HEK293 (cell line): ENCODE measurements around the gene SF3B5.

Source experiments
- CTCF ChIA-PET: fragments of 350-600 bp; formaldehyde crosslinking; extraction: SDS; loops from one replicate; lab custom pipeline; 2021; ENCODE audit warnings: antibody characterized with exemption; lab: Yijun Ruan, JAX
- POLR2A ChIA-PET: fragments of 300-600 bp; formaldehyde crosslinking; extraction: SDS; loops from one replicate; lab custom pipeline; 2020; ENCODE audit warnings: antibody characterized with exemption, inconsistent platforms; lab: Yijun Ruan, JAX
- H3K27ac ChIP-seq: fragments of 200-500 bp; sonication (Bioruptor generic); 2 replicates; pipeline ENCODE4 v1.5.1; 2014; ENCODE audit warnings: low read depth, low read length, control low read depth, inconsistent platforms; ENCODE audit errors: extremely low read depth
- H3K36me3 ChIP-seq, 2 experiments: fragments of 200-500 bp in 1 of 2; sonication (Bioruptor generic) in 1 of 2; 1 replicate in 1 of 2; 2 replicates in 1 of 2; pipeline ENCODE4 v1.5.1; 2014 to 2017; ENCODE audit warnings: inconsistent platforms in 2 of 2, low read length in 2 of 2; ENCODE audit not compliant: control insufficient read depth in 2 of 2, insufficient read depth in 1 of 2
- H3K4me1 ChIP-seq: fragments of 200-500 bp; sonication (Bioruptor generic); 2 replicates; pipeline ENCODE4 v1.5.1; 2014; ENCODE audit warnings: mild to moderate bottlenecking, low read length, inconsistent platforms; ENCODE audit not compliant: control insufficient read depth, insufficient read depth
- H3K4me3 ChIP-seq: 2 replicates; pipeline ENCODE4 v1.5.1; 2011; ENCODE audit warnings: low read depth, mild to moderate bottlenecking, control low read depth, low read length, moderate library complexity
- H3K9me3 ChIP-seq: fragments of 200-500 bp; sonication (Bioruptor generic); 2 replicates; pipeline ENCODE4 v1.5.1; 2014; ENCODE audit warnings: low read depth, low read length, inconsistent platforms; ENCODE audit not compliant: control insufficient read depth, insufficient read depth
- HOXA7 ChIP-seq: sonication (generic); formaldehyde crosslinking; IDR thresholded peaks from 2 replicates; pipeline ENCODE4 v1.8.1; 2022; ENCODE audit warnings: missing genetic modification reagents, borderline replicate concordance
- KLF1 ChIP-seq: fragments of 450-650 bp; formaldehyde crosslinking; IDR thresholded peaks from 2 replicates; pipeline ENCODE4 v1.5.1; 2016; ENCODE audit warnings: missing biosample characterization, missing genetic modification characterization
- PRDM1 ChIP-seq: fragments of 450-650 bp; formaldehyde crosslinking; IDR thresholded peaks from 2 replicates; pipeline ENCODE4; 2016; ENCODE audit warnings: missing biosample characterization, missing genetic modification characterization
- SALL2 ChIP-seq: fragments of 450-650 bp; formaldehyde crosslinking; IDR thresholded peaks from 2 replicates; pipeline ENCODE4 v1.5.0; 2017; ENCODE audit warnings: missing biosample characterization, mild to moderate bottlenecking, missing genetic modification characterization, borderline replicate concordance
- ZBTB7A ChIP-seq: fragments of 450-650 bp; formaldehyde crosslinking; IDR thresholded peaks from 2 replicates; pipeline ENCODE4 v1.5.1; 2016; ENCODE audit warnings: low read depth, missing biosample characterization, missing genetic modification characterization
- ZFP37 ChIP-seq: fragments of 450-650 bp; formaldehyde crosslinking; IDR thresholded peaks from 2 replicates; pipeline ENCODE4 v1.5.1; 2016; ENCODE audit warnings: missing biosample characterization, missing genetic modification characterization
- ZNF211 ChIP-seq: fragments of 450-650 bp; formaldehyde crosslinking; IDR thresholded peaks from 2 replicates; pipeline ENCODE4 v1.5.1; 2016; ENCODE audit warnings: low read depth, missing biosample characterization, missing genetic modification characterization
- ZNF302 ChIP-seq: fragments of 450-650 bp; formaldehyde crosslinking; IDR thresholded peaks from 2 replicates; pipeline ENCODE4 v1.5.1; 2016; ENCODE audit warnings: missing biosample characterization, missing genetic modification characterization, low read depth
- ZNF37A ChIP-seq: fragments of 450-650 bp; IDR thresholded peaks from 2 replicates; pipeline ENCODE4 v1.5.1; 2018; ENCODE audit warnings: missing biosample characterization, missing genetic modification characterization
- ZNF433 ChIP-seq: fragments of 450-650 bp; formaldehyde crosslinking; IDR thresholded peaks from 2 replicates; pipeline ENCODE4 v1.5.1; 2016; ENCODE audit warnings: missing biosample characterization, missing genetic modification characterization, low read depth
- ZNF501 ChIP-seq: fragments of 450-650 bp; formaldehyde crosslinking; IDR thresholded peaks from 2 replicates; pipeline ENCODE4 v1.5.1; 2016; ENCODE audit warnings: missing biosample characterization, missing genetic modification characterization
- ZNF585B ChIP-seq: fragments of 450-650 bp; formaldehyde crosslinking; IDR thresholded peaks from 2 replicates; pipeline ENCODE4 v1.5.1; 2016; ENCODE audit warnings: missing biosample characterization, missing genetic modification characterization
- ZNF626 ChIP-seq: fragments of 450-650 bp; sonication (Bioruptor Pico); formaldehyde crosslinking; IDR thresholded peaks from 2 replicates; pipeline ENCODE4 v1.5.1; 2018; ENCODE audit warnings: missing biosample characterization, missing genetic modification characterization, inconsistent platforms
- ZNF658 ChIP-seq: fragments of 450-650 bp; formaldehyde crosslinking; IDR thresholded peaks from 2 replicates; pipeline ENCODE4; 2016; ENCODE audit warnings: missing biosample characterization, missing genetic modification characterization
- ZNF701 ChIP-seq: fragments of 450-650 bp; formaldehyde crosslinking; IDR thresholded peaks from 2 replicates; pipeline ENCODE4 v1.5.1; 2016; ENCODE audit warnings: missing biosample characterization, missing genetic modification characterization
- ZNF776 ChIP-seq: fragments of 450-650 bp; formaldehyde crosslinking; IDR thresholded peaks from 2 replicates; pipeline ENCODE4 v1.5.0; 2017; ENCODE audit warnings: missing biosample characterization, missing genetic modification characterization, borderline replicate concordance
- ZSCAN16 ChIP-seq: fragments of 450-650 bp; formaldehyde crosslinking; IDR thresholded peaks from 2 replicates; pipeline ENCODE4 v1.5.1; 2016; ENCODE audit warnings: missing biosample characterization, missing genetic modification characterization
- TF ChIP-seq, protein P1 (sequence below): fragments of 450-650 bp; formaldehyde crosslinking; IDR thresholded peaks from 2 replicates; pipeline ENCODE4 v1.5.1; 2016; ENCODE audit warnings: missing biosample characterization, missing genetic modification characterization
- TF ChIP-seq, protein P2 (sequence below): IDR thresholded peaks from 2 replicates; pipeline ENCODE4 v1.6.1; 2011; ENCODE audit warnings: mild to moderate bottlenecking, low read depth, low read length, borderline replicate concordance
- TF ChIP-seq, protein P3 (sequence below): fragments of 450-650 bp; formaldehyde crosslinking; IDR thresholded peaks from 2 replicates; pipeline ENCODE4 v1.5.1; 2016; ENCODE audit warnings: missing biosample characterization, missing genetic modification characterization, low read depth
- TF ChIP-seq, protein P4 (sequence below): fragments of 450-650 bp; formaldehyde crosslinking; IDR thresholded peaks from 2 replicates; pipeline ENCODE4 v1.5.1; 2016; ENCODE audit warnings: missing biosample characterization, missing genetic modification characterization
- TF ChIP-seq, protein P5 (sequence below): fragments of 450-650 bp; formaldehyde crosslinking; IDR thresholded peaks from 2 replicates; pipeline ENCODE4 v1.5.1; 2016; ENCODE audit warnings: missing biosample characterization, missing genetic modification characterization

The SF3B5 gene

DNA sequence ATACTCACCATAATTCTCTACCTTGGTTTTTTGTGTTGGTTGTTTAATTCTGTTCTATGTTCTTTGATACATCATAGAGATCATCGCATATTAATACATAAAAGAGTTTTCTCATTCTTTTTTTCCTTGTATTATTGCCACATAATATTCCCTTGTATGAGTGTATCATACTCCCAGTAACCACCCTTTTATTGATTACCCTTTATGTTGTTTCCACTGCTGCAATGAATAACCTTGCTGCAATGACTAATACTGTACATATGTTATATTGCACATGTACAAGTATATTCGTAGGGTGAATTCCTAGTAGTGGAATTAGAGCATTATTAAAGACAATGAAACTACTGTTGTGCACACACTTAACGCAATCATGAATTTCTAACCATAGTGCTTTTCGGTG, 9.1 kb upstream of the SF3B5 start:
- ChIA-PET POLR2A (no interaction called here), CTCF (interaction anchor here (0.6 to 2.2 kb wide), 11 partner anchors 9 to 409 kb away, joined by 3 to 16 read pairs (median 4); no protein-coding TSS in a partner anchor)
- no peak overlapping the region for H3K27ac ChIP-seq
- H3K36me3 ChIP-seq, result no peaks in the 10 kb centered on the region
- H3K9me3 ChIP-seq, result no peaks in the 10 kb centered on the region
- no peaks in the 10 kb centered on the region for H3K4me1 ChIP-seq
- H3K4me3 ChIP-seq, result no peak overlapping the region
- TF ChIP-seq, protein P1, sequence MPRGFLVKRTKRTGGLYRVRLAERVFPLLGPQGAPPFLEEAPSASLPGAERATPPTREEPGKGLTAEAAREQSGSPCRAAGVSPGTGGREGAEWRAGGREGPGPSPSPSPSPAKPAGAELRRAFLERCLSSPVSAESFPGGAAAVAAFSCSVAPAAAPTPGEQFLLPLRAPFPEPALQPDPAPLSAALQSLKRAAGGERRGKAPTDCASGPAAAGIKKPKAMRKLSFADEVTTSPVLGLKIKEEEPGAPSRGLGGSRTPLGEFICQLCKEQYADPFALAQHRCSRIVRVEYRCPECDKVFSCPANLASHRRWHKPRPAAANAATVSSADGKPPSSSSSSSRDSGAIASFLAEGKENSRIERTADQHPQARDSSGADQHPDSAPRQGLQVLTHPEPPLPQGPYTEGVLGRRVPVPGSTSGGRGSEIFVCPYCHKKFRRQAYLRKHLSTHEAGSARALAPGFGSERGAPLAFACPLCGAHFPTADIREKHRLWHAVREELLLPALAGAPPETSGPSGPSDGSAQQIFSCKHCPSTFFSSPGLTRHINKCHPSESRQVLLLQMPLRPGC (tag by site-specific recombination), result no peak
- no peak for TF ChIP-seq ZBTB7A (tag by site-specific recombination)
- TF ChIP-seq, protein P2, sequence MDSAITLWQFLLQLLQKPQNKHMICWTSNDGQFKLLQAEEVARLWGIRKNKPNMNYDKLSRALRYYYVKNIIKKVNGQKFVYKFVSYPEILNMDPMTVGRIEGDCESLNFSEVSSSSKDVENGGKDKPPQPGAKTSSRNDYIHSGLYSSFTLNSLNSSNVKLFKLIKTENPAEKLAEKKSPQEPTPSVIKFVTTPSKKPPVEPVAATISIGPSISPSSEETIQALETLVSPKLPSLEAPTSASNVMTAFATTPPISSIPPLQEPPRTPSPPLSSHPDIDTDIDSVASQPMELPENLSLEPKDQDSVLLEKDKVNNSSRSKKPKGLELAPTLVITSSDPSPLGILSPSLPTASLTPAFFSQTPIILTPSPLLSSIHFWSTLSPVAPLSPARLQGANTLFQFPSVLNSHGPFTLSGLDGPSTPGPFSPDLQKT, result no peak

DNA sequence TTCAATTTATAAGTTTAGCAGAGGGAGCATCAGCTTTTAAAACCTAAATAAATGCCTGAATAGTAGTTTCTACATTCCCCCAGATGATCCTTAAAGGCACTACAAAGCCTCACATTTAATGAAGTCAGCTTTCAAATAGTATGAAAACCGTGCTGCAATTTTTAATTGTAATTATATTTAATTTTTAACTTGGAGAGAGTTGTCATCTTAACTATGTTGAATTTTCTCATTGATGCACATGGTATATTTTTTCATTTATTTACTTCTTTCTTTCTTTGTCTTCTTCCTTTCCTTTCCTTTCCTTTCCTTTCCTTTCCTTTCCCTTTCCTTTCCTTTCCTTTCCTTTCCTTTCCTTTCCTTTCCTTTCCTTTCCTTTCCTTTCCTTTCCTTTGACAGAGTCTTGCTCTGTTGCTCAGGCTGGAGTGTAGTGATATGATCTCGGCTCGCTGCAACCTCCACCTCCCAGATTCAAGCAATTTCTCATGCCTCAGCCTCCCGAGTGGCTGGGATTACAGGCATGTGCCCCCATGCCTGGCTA, 7.7 kb upstream of the SF3B5 start:
- no peaks in the 10 kb centered on the region for H3K9me3 ChIP-seq
- no peaks in the 10 kb centered on the region for H3K4me1 ChIP-seq
- H3K36me3 ChIP-seq, result no peaks in the 10 kb centered on the region
- TF ChIP-seq ZNF501 (tag by site-specific recombination) (no peak), ZNF626 (tag by site-specific recombination) (no peak), ZSCAN16 (no peak), PRDM1 (tag by site-specific recombination) (peak; percentile 98), KLF1 (tag by site-specific recombination) (no peak), ZNF302 (no peak)
- TF ChIP-seq, protein P3, sequence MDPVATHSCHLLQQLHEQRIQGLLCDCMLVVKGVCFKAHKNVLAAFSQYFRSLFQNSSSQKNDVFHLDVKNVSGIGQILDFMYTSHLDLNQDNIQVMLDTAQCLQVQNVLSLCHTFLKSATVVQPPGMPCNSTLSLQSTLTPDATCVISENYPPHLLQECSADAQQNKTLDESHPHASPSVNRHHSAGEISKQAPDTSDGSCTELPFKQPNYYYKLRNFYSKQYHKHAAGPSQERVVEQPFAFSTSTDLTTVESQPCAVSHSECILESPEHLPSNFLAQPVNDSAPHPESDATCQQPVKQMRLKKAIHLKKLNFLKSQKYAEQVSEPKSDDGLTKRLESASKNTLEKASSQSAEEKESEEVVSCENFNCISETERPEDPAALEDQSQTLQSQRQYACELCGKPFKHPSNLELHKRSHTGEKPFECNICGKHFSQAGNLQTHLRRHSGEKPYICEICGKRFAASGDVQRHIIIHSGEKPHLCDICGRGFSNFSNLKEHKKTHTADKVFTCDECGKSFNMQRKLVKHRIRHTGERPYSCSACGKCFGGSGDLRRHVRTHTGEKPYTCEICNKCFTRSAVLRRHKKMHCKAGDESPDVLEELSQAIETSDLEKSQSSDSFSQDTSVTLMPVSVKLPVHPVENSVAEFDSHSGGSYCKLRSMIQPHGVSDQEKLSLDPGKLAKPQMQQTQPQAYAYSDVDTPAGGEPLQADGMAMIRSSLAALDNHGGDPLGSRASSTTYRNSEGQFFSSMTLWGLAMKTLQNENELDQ, result no peak
- ChIA-PET CTCF (interaction anchor here (0.6 to 1.9 kb wide), 7 partner anchors 8 to 1056 kb away, joined by 3 to 10 read pairs (median 4); partner anchors contain the start of gene SF3B5), POLR2A (no interaction called here)
- H3K4me3 ChIP-seq, result no peak overlapping the region
- no peak overlapping the region for H3K27ac ChIP-seq

DNA sequence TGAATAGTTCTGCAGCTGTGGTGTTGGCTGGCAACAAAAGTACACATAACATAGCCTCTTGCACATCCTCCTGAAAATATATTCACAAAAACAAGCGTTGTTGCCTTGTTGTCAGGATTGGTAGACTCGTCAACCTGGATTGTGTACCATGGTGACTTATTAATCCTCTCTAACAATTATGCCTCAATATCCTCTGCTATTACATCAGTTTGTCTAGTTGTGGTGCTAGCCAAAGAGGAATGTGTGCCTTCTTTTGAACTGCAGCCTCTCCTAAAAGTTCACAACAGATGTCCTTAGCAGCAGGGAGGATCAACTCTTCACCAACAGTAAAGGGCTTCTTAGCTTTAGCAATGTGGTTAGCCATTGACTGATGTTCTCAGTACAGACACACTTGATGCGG, 3.6 kb upstream of the SF3B5 start:
- Histone ChIP-seq H3K36me3 (no peaks in the 10 kb centered on the region; a peak in 1 of 3 replicates), H3K4me1 (peaks cover 4% of the 10 kb centered on the region), H3K9me3 (no peaks in the 10 kb centered on the region), H3K4me3 (no peak overlapping the region), H3K27ac (no peak overlapping the region)
- CTCF ChIA-PET, result interaction anchor here (0.8 to 1.2 kb wide), 2 partner anchors 120 to 523 kb away, joined by 3 to 6 read pairs; no protein-coding TSS in a partner anchor
- POLR2A ChIA-PET, result no interaction called here
- TF ChIP-seq ZNF658 (no peak), ZNF433 (tag by site-specific recombination) (no peak), ZNF585B (tag by site-specific recombination) (no peak), ZNF211 (tag by site-specific recombination) (no peak), ZNF37A (tag by site-specific recombination) (no peak), HOXA7 (CRISPR knock-in tag) (no peak), ZNF701 (tag by site-specific recombination) (no peak), ZNF776 (no peak), SALL2 (no peak), ZFP37 (tag by site-specific recombination) (no peak)
- TF ChIP-seq, protein P4, sequence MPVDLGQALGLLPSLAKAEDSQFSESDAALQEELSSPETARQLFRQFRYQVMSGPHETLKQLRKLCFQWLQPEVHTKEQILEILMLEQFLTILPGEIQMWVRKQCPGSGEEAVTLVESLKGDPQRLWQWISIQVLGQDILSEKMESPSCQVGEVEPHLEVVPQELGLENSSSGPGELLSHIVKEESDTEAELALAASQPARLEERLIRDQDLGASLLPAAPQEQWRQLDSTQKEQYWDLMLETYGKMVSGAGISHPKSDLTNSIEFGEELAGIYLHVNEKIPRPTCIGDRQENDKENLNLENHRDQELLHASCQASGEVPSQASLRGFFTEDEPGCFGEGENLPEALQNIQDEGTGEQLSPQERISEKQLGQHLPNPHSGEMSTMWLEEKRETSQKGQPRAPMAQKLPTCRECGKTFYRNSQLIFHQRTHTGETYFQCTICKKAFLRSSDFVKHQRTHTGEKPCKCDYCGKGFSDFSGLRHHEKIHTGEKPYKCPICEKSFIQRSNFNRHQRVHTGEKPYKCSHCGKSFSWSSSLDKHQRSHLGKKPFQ (tag by site-specific recombination), result no peak
- TF ChIP-seq, protein P5, sequence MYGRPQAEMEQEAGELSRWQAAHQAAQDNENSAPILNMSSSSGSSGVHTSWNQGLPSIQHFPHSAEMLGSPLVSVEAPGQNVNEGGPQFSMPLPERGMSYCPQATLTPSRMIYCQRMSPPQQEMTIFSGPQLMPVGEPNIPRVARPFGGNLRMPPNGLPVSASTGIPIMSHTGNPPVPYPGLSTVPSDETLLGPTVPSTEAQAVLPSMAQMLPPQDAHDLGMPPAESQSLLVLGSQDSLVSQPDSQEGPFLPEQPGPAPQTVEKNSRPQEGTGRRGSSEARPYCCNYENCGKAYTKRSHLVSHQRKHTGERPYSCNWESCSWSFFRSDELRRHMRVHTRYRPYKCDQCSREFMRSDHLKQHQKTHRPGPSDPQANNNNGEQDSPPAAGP (tag by site-specific recombination), result no peak
